ENCODE results near the gene POLR1D. TPM values are rescaled to one million over a fixed set of nuclear protein-coding genes. Genes with fewer than 3 reads are reported as not detected.
A peak's percentile ranks its signal among the peaks of the same experiment; 100 is the strongest.

Gene POLR1D
- total and polyA plus RNA-seq, 12 donors = 62.3 to 130 (median 78.5) TPM

- ATAC-seq = peak; percentile 49 to 93 (median 78)
- H3K36me3 ChIP-seq = peaks cover 0 to 28% (median 0%) of the 10 kb centered on the region in 9 donors
- intact Hi-C loops (cut with DNase I) = loop anchor here in 4 of 10 donors (5.0 to 10.0 kb wide), 3 partner anchors 114 to 133 kb away; no protein-coding TSS in a partner anchor
- peak in 1 of 2 donors; percentile 32 for DNase-seq
- peak overlapping the region in 6 of 10 donors; percentile 2 to 69 (median 52) for H3K27ac ChIP-seq
- 26 to 32% methylated on average over 2 of the region's 2 CpGs for WGBS, 2 donors
- H3K9me3 ChIP-seq = peaks cover 0 to 9% (median 0%) of the 10 kb centered on the region in 11 donors
- no peak for TF ChIP-seq CTCF (IDR thresholded peaks at IDR 0.05)
- H3K4me1 ChIP-seq = peaks cover 0 to 31% (median 9%) of the 10 kb centered on the region in 9 donors
- no peak overlapping the region for H3K4me3 ChIP-seq
- no peaks in the 10 kb centered on the region for H3K27me3 ChIP-seq
Measured at GRCh38 chr13:27667946-27668345, 46.3 kb downstream of the POLR1D start.

- Histone ChIP-seq H3K4me3 (no peak overlapping the region), H3K36me3 (peaks cover 0 to 19% (median 0%) of the 10 kb centered on the region in 9 donors), H3K27me3 (no peaks in the 10 kb centered on the region), H3K9me3 (peaks cover 0 to 9% (median 0%) of the 10 kb centered on the region in 11 donors), H3K4me1 (peaks cover 0 to 19% (median 4%) of the 10 kb centered on the region in 9 donors), H3K27ac (no peak overlapping the region)
- ATAC-seq = no peak
- no peak for DNase-seq
- WGBS, 2 donors = 39 to 57% methylated on average over 1 of the region's 1 CpG
- intact Hi-C loops (cut with DNase I) = no loop called here
- TF ChIP-seq CTCF (IDR thresholded peaks at IDR 0.05) = no peak
Measured at GRCh38 chr13:27670861-27671260, 49.2 kb downstream of the POLR1D start.

GRCh38 chr13:27672025-27672424 lies 50.3 kb downstream of the POLR1D start:
- ATAC-seq = no peak
- Histone ChIP-seq H3K27ac (no peak overlapping the region), H3K27me3 (no peaks in the 10 kb centered on the region), H3K36me3 (peaks cover 0 to 7% (median 0%) of the 10 kb centered on the region in 9 donors), H3K9me3 (peaks cover 0 to 9% (median 0%) of the 10 kb centered on the region in 11 donors), H3K4me3 (no peak overlapping the region), H3K4me1 (peaks cover 0 to 19% (median 4%) of the 10 kb centered on the region in 9 donors)
- intact Hi-C loops (cut with DNase I) = no loop called here
- WGBS, 2 donors = 86 to 96% methylated on average over 1 of the region's 1 CpG
- no peak for TF ChIP-seq CTCF (IDR thresholded peaks at IDR 0.05)
- no peak for DNase-seq

Other genes with a start within 250 kb of the POLR1D start
- gene GTF3A, start 197.3 kb upstream of the POLR1D start, total RNA-seq = 100 to 1,000 TPM; 137 to 262 (median 160) TPM
- 100 to 1,000 TPM; 280 to 848 TPM for gene GTF3A, start 197.3 kb upstream of the POLR1D start, polyA plus RNA-seq
- 100 to 1,000 TPM; 103 to 207 (median 121) TPM for gene MTIF3, start 171.3 kb upstream of the POLR1D start, total RNA-seq
- 100 to 1,000 TPM; 127 to 217 TPM for gene MTIF3, start 171.3 kb upstream of the POLR1D start, polyA plus RNA-seq
- 10 to 100 TPM; 10.2 to 22.3 (median 15.4) TPM for gene LNX2, start 1.4 kb upstream of the POLR1D start, total RNA-seq
- 1 to 10 TPM; 3.5 to 3.8 TPM for gene LNX2, start 1.4 kb upstream of the POLR1D start, polyA plus RNA-seq
- not detected for gene GSX1, start 170.6 kb downstream of the POLR1D start, total RNA-seq
- not detected for gene GSX1, start 170.6 kb downstream of the POLR1D start, polyA plus RNA-seq

Data from heart right ventricle (tissue), 16 donors.